ENCODE measurements around the gene SCAANT1.

GRCh38 chr3:63914312-63914711 is 2.1 kb upstream of the SCAANT1 start:
- no peak for TF ChIP-seq CTCF (IDR thresholded peaks at IDR 0.05)
- no peak for TF ChIP-seq POLR2A (IDR thresholded peaks at IDR 0.05)
